ENCODE measurements around the gene TNS2.

TNS2 gene

GRCh38 chr12:53056901-53057300 lies 7.0 kb downstream of the TNS2 start:
- no peak for DNase-seq

GRCh38 chr12:53057816-53058500 lies 8.1 kb downstream of the TNS2 start:
- DNase-seq = no peak

- no peak for DNase-seq
These were observed 9.0 kb downstream of the TNS2 start for GRCh38 chr12:53058674-53059433.

GRCh38 chr12:53059434-53060063 lies 9.7 kb downstream of the TNS2 start:
- no peak for DNase-seq

GRCh38 chr12:53060064-53060720 lies 10.3 kb downstream of the TNS2 start:
- no peak for DNase-seq

- no peak for DNase-seq
These were observed 10.9 kb downstream of the TNS2 start for GRCh38 chr12:53060721-53061276.

GRCh38 chr12:53061404-53062010 lies 11.6 kb downstream of the TNS2 start:
- no peak for DNase-seq

GRCh38 chr12:53062011-53062961 lies 12.4 kb downstream of the TNS2 start:
- no peak for DNase-seq

- DNase-seq = no peak
These were observed 13.3 kb downstream of the TNS2 start for GRCh38 chr12:53062977-53063707.

- no peak for DNase-seq
These were observed 14.1 kb downstream of the TNS2 start for GRCh38 chr12:53063708-53064612.

GRCh38 chr12:53064613-53065436 lies 15.0 kb downstream of the TNS2 start:
- no peak for DNase-seq

GRCh38 chr12:53065470-53065869 lies 15.6 kb downstream of the TNS2 start:
- DNase-seq = no peak

- DNase-seq = peak; percentile 76
These were observed 16.4 kb downstream of the TNS2 start for GRCh38 chr12:53065975-53066931.

GRCh38 chr12:53067074-53067992 lies 17.5 kb downstream of the TNS2 start:
- no peak for DNase-seq

- no peak for DNase-seq
These were observed 18.3 kb downstream of the TNS2 start for GRCh38 chr12:53067993-53068770.
